CD4-positive, alpha-beta T cell treated with Interleukin-6 at 100 ng/mL for 8 hours (primary cell): ENCODE measurements around the gene GPR18.
A peak's percentile ranks its signal among the peaks of the same experiment; 100 is the strongest.

Experiments used
- DNase-seq: peaks from one replicate; pipeline ENCODE4 v3.0.0-alpha.2; 2020; ENCODE audit warnings: mixed read lengths, low spot score

The GPR18 gene

DNA sequence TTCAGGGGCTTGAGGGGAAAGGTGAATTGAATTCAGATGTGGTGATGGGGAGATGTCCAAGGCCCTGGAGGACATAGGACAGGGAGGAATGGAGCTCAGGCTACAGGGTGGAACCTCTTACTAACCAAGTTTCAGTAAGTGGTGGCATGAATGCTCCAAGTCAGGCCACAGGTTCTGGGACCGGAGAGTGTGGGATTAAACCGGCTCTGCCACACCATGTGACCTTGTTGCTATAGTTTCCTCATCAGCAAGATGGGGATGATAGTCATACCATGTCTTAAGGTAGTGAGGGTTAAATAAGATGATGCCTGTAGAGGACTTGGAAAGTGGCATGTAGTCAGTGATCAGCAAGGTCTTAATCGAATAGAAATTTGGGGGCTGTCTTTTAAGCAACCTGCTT, 32.7 kb upstream of the GPR18 start:
- no peak for DNase-seq

- DNase-seq: peak; percentile 50
Measured at GRCh38 chr13:99289674-99290337, 31.6 kb upstream of the GPR18 start.

GRCh38 chr13:99289271-99289670, 31.1 kb upstream of the GPR18 start:
- no peak for DNase-seq

DNA sequence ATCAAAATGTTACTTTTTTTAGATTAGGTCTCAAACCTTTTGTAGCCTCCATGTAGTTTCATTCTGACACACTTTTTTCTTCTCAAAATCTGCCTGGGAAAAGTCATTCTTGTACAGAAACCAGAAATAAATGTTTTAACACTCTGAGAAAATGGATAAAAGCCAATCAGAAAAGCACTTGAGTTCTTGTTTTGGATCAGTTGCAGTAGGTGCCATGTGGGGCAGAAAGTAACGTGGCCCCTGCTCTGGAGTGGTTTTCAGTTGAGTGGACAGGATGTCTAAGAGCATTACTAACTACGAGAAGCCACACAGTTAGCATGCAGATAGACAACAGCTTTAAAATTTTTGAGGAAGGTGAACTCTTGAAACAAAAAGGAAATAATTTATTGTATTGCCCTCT, 29.9 kb upstream of the GPR18 start:
- no peak for DNase-seq

GRCh38 chr13:99287551-99287950, 29.4 kb upstream of the GPR18 start:
- no peak for DNase-seq

GRCh38 chr13:99285432-99286182, 27.4 kb upstream of the GPR18 start:
- DNase-seq: no peak

DNA sequence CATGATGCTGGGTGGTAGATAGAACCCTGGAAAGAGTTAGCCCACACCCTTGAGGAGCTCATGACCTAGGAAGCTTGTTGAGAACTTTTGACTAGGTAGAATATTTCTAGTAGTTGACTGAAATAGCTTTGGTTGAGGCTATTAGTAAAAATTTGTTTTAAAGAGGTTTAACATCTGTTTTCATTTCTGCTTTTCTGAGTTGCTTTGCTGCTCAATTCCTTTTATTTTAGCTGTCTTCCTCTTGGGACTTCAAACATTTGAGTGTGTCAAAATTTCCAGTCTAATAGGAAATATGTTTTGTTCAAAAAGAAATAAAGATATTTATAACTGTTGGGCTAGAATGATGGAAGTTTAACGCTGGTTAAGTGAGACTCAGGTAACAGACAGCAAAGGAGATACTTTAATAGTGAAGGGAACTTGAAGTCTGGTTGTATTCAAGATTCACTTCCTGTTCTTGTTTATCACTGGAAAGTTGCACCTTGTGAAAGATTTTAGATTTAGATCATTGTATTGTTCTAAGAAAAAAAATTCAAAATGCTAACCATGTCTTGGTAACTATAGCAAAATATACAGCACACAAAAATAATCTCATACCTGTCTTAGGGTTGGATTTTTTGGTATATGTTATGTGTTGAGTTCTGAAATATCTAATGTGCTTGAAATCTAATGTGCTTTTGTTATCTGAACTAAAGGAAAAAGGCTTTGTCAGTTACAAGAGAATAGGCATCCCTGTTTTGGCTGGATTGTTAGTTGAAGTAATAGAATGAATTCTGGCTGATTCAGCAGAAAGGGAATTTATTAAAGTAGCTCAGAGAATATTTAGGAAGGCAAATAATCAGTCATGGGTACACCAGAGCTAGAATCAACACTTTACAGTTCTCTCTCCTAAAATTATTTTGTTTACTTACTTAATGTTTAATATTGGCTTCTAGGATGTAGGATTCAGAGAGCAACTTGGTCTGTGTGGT, 24.4 kb upstream of the GPR18 start:
- no peak for DNase-seq

- peak; percentile 57 for DNase-seq
Measured at GRCh38 chr13:99281811-99282263, 23.7 kb upstream of the GPR18 start.

DNA sequence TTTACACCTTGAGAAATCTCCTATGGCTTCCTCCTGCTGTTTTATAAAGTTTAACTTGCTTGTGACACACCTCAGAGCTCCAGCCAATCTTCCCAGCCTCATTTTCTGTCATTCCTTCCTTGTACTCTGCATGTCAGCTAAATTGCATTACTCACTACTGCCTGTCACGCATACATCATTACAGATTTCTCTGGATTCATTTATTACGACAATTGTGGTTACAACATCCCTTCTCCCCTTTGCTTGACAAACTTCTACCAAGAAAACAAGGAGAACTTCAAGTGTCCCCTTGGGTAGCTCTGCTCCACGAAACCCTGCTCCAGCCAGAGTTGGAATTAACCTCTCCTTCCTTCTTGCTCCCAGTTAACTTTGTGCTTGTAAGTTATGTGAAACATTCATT, 22.0 kb upstream of the GPR18 start:
- DNase-seq: no peak

DNA sequence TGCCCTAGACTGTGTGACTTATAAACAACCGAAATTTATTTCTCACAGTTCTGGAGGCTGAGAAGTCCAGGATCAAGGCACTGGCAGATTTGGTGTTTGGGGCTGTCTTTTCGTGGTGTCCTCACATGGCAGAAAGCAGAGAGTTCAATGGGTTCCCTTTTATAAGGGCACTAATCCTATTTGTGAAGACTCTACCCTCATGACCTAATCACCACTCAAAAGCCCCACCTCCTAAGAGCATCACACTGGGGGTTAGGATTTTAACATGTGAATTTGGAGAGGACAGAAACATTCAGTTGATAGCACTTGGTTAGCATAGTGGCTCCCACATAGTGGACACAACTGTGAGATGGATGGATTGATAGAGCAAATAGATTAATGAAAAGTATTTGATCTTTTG, 21.5 kb upstream of the GPR18 start:
- no peak for DNase-seq

DNA sequence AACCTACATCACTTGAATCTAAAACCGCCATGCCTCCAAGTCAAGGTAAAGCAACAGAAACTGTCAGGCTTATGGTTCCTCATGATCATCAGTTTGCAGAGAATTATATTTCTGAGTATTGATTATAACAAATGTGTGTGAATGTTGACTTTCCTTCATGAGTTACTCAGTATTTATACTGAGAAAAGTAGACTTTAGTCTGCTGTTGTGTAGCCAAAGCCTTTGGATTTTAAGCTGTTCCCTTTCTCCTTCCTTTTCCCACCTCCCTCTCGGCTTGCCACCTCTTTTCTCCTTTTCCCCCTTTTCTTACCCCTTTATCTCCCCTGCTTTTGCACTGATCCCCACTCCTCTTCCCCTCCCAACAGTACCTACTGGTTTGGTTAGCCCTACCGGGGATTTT, 20.7 kb upstream of the GPR18 start:
- DNase-seq: no peak

DNA sequence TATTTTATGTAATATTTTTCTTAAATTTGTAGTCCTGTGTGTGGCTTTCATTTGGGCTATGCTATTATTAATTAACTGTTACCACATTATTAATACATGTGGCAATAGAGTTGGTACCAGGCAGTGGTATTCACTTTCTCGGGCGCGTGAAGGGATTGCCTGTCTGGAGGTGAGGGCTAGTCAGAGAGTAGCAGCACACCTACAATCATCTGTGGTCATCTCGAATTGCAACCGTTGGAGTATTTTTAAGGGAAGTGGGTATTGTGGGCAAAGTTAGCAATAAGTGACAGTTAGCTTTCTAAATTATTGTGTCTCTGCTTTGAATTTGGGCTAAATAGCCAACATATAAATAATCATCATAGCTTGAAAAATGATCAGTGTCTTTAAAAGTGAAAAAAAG, 20.0 kb upstream of the GPR18 start:
- no peak for DNase-seq

GRCh38 chr13:99277629-99278028, 19.4 kb upstream of the GPR18 start:
- DNase-seq: no peak

- no peak for DNase-seq
Measured at GRCh38 chr13:99276706-99277105, 18.5 kb upstream of the GPR18 start.

DNA sequence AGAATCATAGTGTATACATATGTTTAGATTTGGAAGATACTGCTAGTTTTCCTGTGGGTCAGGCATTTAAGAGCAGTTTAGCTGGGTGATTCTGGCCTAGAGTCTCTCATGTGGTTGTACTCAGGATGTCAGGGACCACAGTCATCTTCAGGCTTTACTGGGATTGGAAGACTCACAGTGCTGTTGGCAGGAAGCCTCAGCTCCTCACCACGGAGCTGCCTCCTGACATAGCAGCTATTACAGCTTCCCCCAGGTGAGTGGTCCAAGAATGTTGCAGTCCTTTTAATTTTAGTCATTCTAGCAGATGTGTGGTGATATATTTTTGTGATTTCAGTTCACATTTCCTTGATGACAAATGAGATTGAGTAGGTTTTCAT, 16.9 kb upstream of the GPR18 start:
- peak; percentile 62 for DNase-seq

- DNase-seq: no peak
Measured at GRCh38 chr13:99273128-99273527, 14.9 kb upstream of the GPR18 start.

GRCh38 chr13:99272481-99272880, 14.3 kb upstream of the GPR18 start:
- DNase-seq: no peak

- no peak for DNase-seq
Measured at GRCh38 chr13:99271249-99271648, 13.1 kb upstream of the GPR18 start.

GRCh38 chr13:99270518-99270917, 12.3 kb upstream of the GPR18 start:
- no peak for DNase-seq

DNA sequence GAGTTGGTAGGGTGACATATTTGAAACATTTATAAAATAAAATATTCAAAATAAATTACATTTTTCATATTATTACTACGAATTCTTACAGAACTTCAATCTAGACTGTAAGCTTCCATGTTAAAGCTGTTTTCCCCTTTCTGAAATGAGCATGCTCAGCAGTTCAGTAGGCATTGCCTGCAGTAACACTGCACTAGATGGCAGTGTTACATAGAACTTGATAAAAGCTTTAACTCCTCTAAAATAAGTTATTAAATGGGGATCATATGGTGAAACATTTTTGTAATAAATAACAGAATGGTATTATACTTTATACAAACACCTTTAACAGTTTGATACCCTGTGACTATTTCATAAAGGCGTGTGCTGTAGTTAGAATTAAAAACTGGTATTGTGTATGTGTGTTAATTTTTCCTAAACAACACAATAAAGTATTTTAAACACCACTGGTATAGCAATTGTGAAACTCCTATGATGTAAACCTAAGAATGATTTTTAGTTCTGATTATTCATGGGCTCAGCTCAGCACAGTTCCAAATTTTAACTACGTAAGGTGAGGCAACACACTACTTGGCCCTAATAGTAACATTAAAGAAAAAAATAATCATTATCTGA, 11.6 kb upstream of the GPR18 start:
- peak; percentile 72 for DNase-seq

DNA sequence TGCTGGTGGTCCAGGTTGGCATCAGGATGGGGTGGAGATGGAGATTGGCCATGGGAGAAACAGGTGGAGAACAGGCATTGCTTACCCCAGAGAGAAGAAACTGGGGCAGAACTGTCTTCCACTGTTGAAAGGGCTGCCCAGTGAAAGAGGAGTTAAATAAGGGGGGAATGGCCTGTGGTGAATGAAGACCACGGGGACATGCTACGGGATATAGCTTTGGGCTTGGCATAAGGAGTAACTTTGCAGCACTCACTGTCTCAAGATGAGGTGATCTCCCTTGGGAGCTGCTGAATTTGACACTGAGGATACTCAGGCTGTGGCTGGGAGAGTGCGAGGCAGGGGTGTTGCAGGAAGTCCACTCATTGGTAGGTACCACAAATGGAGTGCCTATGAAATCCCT, 10.6 kb upstream of the GPR18 start:
- DNase-seq: no peak

GRCh38 chr13:99267927-99268326, 9.7 kb upstream of the GPR18 start:
- no peak for DNase-seq
